HL-60 (cell line): ENCODE data around the gene TTC16.

ENCODE experiments used
- DNase-seq, 2 experiments: peaks; one replicate each; pipeline ENCODE4 v3.0.0-alpha.2; 2010 to 2020; ENCODE audit warnings: low read depth in 1 of 2, low spot score in 1 of 2
- H3K27ac ChIP-seq: fragments of 250-450 bp; sonication (Bioruptor Pico); replicated peaks from 2 replicates; pipeline ENCODE4 v1.5.1; 2020; ENCODE audit warnings: mild to moderate bottlenecking, moderate library complexity
- H3K27me3 ChIP-seq: fragments of 250-450 bp; sonication (Bioruptor Pico); 2 replicates; pipeline ENCODE4 v1.5.1; 2021; ENCODE audit warnings: mild to moderate bottlenecking, moderate library complexity; ENCODE audit not compliant: insufficient read depth, poor library complexity, severe bottlenecking
- H3K4me3 ChIP-seq: replicated peaks from 2 replicates; pipeline ENCODE4 v1.5.1; 2011; ENCODE audit warnings: mild to moderate bottlenecking, control low read depth, low read length; ENCODE audit not compliant: insufficient read depth
- GABPA ChIP-seq: IDR thresholded peaks from 2 replicates; pipeline ENCODE4 v1.6.1; 2012; ENCODE audit warnings: low read depth
- POLR2AphosphoS5 ChIP-seq: IDR thresholded peaks from 2 replicates; pipeline ENCODE4 v1.6.1; 2012; ENCODE audit warnings: low read depth
- SPI1 ChIP-seq: IDR thresholded peaks from 2 replicates; pipeline ENCODE4 v1.6.1; 2012; ENCODE audit warnings: low read depth, mild to moderate bottlenecking, borderline replicate concordance
- TF ChIP-seq, protein P1 (sequence below): IDR thresholded peaks from one replicate; pipeline ENCODE4 v1.5.1; 2011; ENCODE audit warnings: low read length, control low read depth, inconsistent platforms; ENCODE audit not compliant: insufficient read depth
- TF ChIP-seq, protein P2 (sequence below): IDR thresholded peaks from 2 replicates; pipeline ENCODE4 v1.6.1; 2012; ENCODE audit warnings: low read depth; ENCODE audit not compliant: insufficient replicate concordance

TTC16 gene

DNA sequence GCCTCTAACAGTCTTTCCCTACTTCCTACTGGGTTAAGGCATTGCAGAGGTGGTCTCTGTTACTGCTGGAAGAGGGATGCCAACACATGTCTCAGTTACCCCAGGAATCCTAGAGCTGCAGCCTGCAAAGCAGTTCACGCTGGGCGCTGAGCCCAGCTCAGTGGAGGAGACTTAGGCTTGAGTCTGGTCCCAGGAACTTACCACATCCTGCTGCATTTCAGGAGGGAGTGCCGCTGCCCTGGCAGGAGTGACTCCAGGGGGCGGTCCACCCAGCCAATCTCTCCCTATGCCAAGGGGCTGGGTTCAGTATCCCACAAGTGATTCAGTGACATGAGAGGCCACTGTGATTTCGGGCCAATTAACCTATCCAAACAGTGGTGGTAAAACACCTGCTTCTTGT lies 7.6 kb downstream of the TTC16 start:
- no peak overlapping the region for H3K27ac ChIP-seq
- no peak overlapping the region for H3K4me3 ChIP-seq
- DNase-seq = no peak
- no peaks in the 10 kb centered on the region for H3K27me3 ChIP-seq
- TF ChIP-seq GABPA (no peak), POLR2AphosphoS5 (no peak), SPI1 (no peak)
- TF ChIP-seq, protein P1, sequence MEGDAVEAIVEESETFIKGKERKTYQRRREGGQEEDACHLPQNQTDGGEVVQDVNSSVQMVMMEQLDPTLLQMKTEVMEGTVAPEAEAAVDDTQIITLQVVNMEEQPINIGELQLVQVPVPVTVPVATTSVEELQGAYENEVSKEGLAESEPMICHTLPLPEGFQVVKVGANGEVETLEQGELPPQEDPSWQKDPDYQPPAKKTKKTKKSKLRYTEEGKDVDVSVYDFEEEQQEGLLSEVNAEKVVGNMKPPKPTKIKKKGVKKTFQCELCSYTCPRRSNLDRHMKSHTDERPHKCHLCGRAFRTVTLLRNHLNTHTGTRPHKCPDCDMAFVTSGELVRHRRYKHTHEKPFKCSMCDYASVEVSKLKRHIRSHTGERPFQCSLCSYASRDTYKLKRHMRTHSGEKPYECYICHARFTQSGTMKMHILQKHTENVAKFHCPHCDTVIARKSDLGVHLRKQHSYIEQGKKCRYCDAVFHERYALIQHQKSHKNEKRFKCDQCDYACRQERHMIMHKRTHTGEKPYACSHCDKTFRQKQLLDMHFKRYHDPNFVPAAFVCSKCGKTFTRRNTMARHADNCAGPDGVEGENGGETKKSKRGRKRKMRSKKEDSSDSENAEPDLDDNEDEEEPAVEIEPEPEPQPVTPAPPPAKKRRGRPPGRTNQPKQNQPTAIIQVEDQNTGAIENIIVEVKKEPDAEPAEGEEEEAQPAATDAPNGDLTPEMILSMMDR = no peak
- TF ChIP-seq, protein P2, sequence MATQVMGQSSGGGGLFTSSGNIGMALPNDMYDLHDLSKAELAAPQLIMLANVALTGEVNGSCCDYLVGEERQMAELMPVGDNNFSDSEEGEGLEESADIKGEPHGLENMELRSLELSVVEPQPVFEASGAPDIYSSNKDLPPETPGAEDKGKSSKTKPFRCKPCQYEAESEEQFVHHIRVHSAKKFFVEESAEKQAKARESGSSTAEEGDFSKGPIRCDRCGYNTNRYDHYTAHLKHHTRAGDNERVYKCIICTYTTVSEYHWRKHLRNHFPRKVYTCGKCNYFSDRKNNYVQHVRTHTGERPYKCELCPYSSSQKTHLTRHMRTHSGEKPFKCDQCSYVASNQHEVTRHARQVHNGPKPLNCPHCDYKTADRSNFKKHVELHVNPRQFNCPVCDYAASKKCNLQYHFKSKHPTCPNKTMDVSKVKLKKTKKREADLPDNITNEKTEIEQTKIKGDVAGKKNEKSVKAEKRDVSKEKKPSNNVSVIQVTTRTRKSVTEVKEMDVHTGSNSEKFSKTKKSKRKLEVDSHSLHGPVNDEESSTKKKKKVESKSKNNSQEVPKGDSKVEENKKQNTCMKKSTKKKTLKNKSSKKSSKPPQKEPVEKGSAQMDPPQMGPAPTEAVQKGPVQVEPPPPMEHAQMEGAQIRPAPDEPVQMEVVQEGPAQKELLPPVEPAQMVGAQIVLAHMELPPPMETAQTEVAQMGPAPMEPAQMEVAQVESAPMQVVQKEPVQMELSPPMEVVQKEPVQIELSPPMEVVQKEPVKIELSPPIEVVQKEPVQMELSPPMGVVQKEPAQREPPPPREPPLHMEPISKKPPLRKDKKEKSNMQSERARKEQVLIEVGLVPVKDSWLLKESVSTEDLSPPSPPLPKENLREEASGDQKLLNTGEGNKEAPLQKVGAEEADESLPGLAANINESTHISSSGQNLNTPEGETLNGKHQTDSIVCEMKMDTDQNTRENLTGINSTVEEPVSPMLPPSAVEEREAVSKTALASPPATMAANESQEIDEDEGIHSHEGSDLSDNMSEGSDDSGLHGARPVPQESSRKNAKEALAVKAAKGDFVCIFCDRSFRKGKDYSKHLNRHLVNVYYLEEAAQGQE = no peak

DNA sequence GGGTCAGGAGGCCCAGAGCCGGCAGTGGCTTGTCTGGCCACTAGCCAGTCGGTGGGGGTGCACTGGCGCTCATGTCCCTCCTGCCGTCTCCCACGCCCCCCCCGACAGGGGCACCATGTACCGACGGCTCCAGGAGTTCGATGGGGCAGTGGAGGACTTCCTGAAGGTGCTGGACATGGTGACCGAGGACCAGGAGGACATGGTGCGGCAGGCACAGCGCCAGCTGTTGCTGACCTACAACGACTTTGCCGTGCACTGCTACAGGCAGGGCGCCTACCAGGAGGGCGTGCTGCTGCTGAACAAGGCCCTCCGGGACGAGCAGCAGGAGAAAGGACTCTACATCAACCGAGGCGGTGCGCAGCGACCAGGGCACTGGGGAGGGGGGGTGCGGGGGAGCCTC lies 8.1 kb downstream of the TTC16 start:
- no peak overlapping the region for H3K27ac ChIP-seq
- TF ChIP-seq GABPA = no peak
- no peak for TF ChIP-seq SPI1
- TF ChIP-seq, protein P1 = no peak
- TF ChIP-seq, protein P2 = no peak
- no peak for TF ChIP-seq POLR2AphosphoS5
- no peak for DNase-seq
- H3K27me3 ChIP-seq = no peaks in the 10 kb centered on the region
- no peak overlapping the region for H3K4me3 ChIP-seq

DNA sequence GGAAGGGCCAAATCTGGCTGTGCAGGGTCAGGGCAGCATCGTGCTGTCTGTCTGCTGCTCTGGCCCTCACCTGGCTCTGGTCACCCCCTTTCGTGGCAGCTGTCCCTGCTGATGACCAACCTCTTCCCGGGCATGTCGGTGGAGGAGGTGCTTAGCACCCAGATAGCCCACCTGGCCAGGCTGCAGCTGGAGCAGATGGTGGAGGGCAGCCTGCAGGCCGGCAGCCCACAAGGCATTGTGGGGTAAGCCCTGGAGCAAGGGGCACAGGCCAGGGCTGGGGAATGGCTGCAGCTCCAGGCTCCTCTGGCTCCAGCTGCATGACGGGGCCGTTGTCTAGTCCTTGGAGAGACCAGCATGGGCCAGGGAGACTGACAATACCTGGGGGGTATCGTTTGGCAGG lies 11.0 kb downstream of the TTC16 start:
- Histone ChIP-seq H3K27me3 (no peaks in the 10 kb centered on the region), H3K27ac (no peak overlapping the region)

More for the DNA sequence above, 11.0 kb downstream of the TTC16 start:
- no peak overlapping the region for H3K4me3 ChIP-seq
- DNase-seq = no peak
- TF ChIP-seq SPI1 = no peak
- TF ChIP-seq, protein P2 = no peak
- TF ChIP-seq POLR2AphosphoS5 = no peak
- TF ChIP-seq, protein P1 = no peak
- no peak for TF ChIP-seq GABPA
